Endodermal cell (in vitro differentiated cells): ENCODE measurements around the gene METTL25B. TPM values are rescaled to one million over a fixed set of nuclear protein-coding genes. Genes with fewer than 3 reads are reported as not detected.

Experiments used
- DNase-seq: peaks from one replicate; pipeline ENCODE4 v3.0.0-alpha.2; 2017
- H3K27ac ChIP-seq: 2 replicates; pipeline ENCODE4 v1.5.1; 2013; ENCODE audit warnings: mild to moderate bottlenecking, low read depth, low read length, moderate library complexity
- H3K27me3 ChIP-seq: 2 replicates; pipeline ENCODE4 v1.6.1; 2013; ENCODE audit warnings: mild to moderate bottlenecking, low read length, moderate library complexity; ENCODE audit not compliant: insufficient read depth, control insufficient read depth, poor library complexity, severe bottlenecking
- H3K36me3 ChIP-seq: 2 replicates; pipeline ENCODE4 v1.7.0; 2013; ENCODE audit warnings: mild to moderate bottlenecking, low read length, moderate library complexity; ENCODE audit not compliant: control insufficient read depth, insufficient read depth
- H3K4me1 ChIP-seq: one replicate; pipeline ENCODE4 v1.7.0; 2013; ENCODE audit warnings: low read length; ENCODE audit not compliant: control insufficient read depth, insufficient read depth
- H3K4me3 ChIP-seq: 2 replicates; pipeline ENCODE4 v1.5.1; 2013; ENCODE audit warnings: mild to moderate bottlenecking, low read length, moderate library complexity
- H3K9ac ChIP-seq: 2 replicates; pipeline ENCODE4 v1.6.1; 2013; ENCODE audit warnings: mild to moderate bottlenecking, low read length, moderate library complexity; ENCODE audit not compliant: poor library complexity, severe bottlenecking; ENCODE audit errors: extremely low read depth
- H3K9me3 ChIP-seq: 2 replicates; pipeline ENCODE4 v1.6.1; 2013; ENCODE audit warnings: mild to moderate bottlenecking, low read length, moderate library complexity; ENCODE audit not compliant: control insufficient read depth
- H3K27ac Mint-ChIP-seq: 2 replicates; pipeline ENCODE4 v1.8.0; 2020; ENCODE audit warnings: mixed read lengths
- H3K27me3 Mint-ChIP-seq: 2 replicates; pipeline ENCODE4 v1.8.0; 2021; ENCODE audit warnings: mild to moderate bottlenecking, mixed read lengths; ENCODE audit not compliant: insufficient read depth
- H3K36me3 Mint-ChIP-seq: 2 replicates; pipeline ENCODE4 v1.8.0; 2020; ENCODE audit warnings: low read depth, mixed read lengths
- H3K4me1 Mint-ChIP-seq: 2 replicates; pipeline ENCODE4 v1.8.0; 2020; ENCODE audit warnings: mixed read lengths
- H3K4me3 Mint-ChIP-seq: 2 replicates; pipeline ENCODE4 v1.8.0; 2020; ENCODE audit warnings: mild to moderate bottlenecking, moderate library complexity, mixed read lengths
- H3K9me3 Mint-ChIP-seq: 2 replicates; pipeline ENCODE4 v1.8.0; 2020; ENCODE audit warnings: mild to moderate bottlenecking, mixed read lengths
- WGBS, 2 experiments: methylation state at CpG; one replicate each; pipeline versions ENCODE4 v1.1.5 to v1.1.7; 2013; ENCODE audit warnings: missing lambda C conversion rate in 2 of 2, mixed read lengths in 1 of 2; ENCODE audit not compliant: insufficient coverage in 1 of 2, insufficient read length in 1 of 2; 5-methylcytosine and 5-hydroxymethylcytosine counted together
- total RNA-seq, 2 donors: library from RNA; stranded (reverse); fragmentation: NEBNext Ultra II Directional in 1 of 2; extraction: Animal tissue kit (Norgen Biotek cat#: 25700) in 1 of 2; gene quantifications; 2 replicates in 1 of 2; 3 replicates in 1 of 2; pipeline ENCODE4 v1.2.1, GENCODE V29; 2021
- TF ChIP-seq, protein P1 (sequence below): fragments of 200-600 bp; sonication (generic); conservative IDR thresholded peaks from 2 replicates; pipeline ENCODE4 v1.5.0; 2021; ENCODE audit warnings: antibody characterized with exemption, mild to moderate bottlenecking

METTL25B gene
- total RNA-seq, 2 donors from 2014 or later: 25.9 to 35.5 TPM

DNA sequence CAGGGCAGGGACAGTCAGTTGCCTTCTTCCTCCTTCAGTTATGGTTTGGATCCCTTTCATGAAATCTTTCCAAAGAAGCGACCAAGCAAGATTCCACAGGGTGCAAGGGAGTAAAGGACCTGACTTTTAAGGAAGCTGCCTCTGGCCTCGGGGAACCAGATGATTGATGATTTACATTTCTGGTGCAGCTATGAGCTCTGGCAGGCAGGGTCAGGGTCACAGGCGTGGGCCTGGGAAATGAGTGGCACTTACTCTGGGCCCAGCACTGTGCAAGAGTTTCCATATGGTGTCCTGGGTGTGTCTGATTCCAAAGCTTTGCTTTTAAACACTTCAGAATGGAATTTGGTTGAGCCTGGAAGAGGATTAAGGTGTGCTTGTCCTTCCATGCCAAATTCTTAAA lies 15.6 kb upstream of the METTL25B start:
- H3K9me3 ChIP-seq: no peaks in the 10 kb centered on the region
- H3K27me3 ChIP-seq: no peaks in the 10 kb centered on the region
- H3K4me1 ChIP-seq: peaks cover 18% of the 10 kb centered on the region
- peaks cover 36% of the 10 kb centered on the region for H3K4me1 Mint-ChIP-seq
- TF ChIP-seq, protein P1, sequence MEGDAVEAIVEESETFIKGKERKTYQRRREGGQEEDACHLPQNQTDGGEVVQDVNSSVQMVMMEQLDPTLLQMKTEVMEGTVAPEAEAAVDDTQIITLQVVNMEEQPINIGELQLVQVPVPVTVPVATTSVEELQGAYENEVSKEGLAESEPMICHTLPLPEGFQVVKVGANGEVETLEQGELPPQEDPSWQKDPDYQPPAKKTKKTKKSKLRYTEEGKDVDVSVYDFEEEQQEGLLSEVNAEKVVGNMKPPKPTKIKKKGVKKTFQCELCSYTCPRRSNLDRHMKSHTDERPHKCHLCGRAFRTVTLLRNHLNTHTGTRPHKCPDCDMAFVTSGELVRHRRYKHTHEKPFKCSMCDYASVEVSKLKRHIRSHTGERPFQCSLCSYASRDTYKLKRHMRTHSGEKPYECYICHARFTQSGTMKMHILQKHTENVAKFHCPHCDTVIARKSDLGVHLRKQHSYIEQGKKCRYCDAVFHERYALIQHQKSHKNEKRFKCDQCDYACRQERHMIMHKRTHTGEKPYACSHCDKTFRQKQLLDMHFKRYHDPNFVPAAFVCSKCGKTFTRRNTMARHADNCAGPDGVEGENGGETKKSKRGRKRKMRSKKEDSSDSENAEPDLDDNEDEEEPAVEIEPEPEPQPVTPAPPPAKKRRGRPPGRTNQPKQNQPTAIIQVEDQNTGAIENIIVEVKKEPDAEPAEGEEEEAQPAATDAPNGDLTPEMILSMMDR: no peak
- no peaks in the 10 kb centered on the region for H3K36me3 Mint-ChIP-seq
- no peaks in the 10 kb centered on the region for H3K27me3 Mint-ChIP-seq
- H3K27ac ChIP-seq: no peak overlapping the region
- H3K27ac Mint-ChIP-seq: peak overlapping the region; percentile 63
- WGBS, 2 experiments: 84 to 88% methylated on average over 3 of the region's 3 CpGs
- no peaks in the 10 kb centered on the region for H3K9me3 Mint-ChIP-seq
- no peaks in the 10 kb centered on the region for H3K36me3 ChIP-seq
- no peak overlapping the region for H3K4me3 ChIP-seq
- no peak overlapping the region for H3K4me3 Mint-ChIP-seq
- H3K9ac ChIP-seq: no peak overlapping the region
- DNase-seq: no peak

GRCh38 chr1:156714830-156715229 lies 13.4 kb upstream of the METTL25B start:
- Histone ChIP-seq H3K36me3 (no peaks in the 10 kb centered on the region), H3K9ac (no peak overlapping the region), H3K27ac (no peak overlapping the region), H3K4me1 (peaks cover 6% of the 10 kb centered on the region), H3K4me3 (no peak overlapping the region), H3K9me3 (no peaks in the 10 kb centered on the region), H3K27me3 (no peaks in the 10 kb centered on the region)
- Mint-ChIP-seq H3K9me3 (no peaks in the 10 kb centered on the region), H3K36me3 (no peaks in the 10 kb centered on the region), H3K4me1 (peaks cover 14% of the 10 kb centered on the region), H3K27me3 (no peaks in the 10 kb centered on the region), H3K27ac (no peak overlapping the region), H3K4me3 (no peak overlapping the region)
- WGBS, 2 experiments: 94 to 96% methylated on average over 3 of the region's 3 CpGs
- TF ChIP-seq, protein P1: no peak
- no peak for DNase-seq

GRCh38 chr1:156717351-156717750 lies 10.9 kb upstream of the METTL25B start:
- no peak overlapping the region for H3K27ac Mint-ChIP-seq
- no peaks in the 10 kb centered on the region for H3K9me3 ChIP-seq
- H3K4me1 Mint-ChIP-seq: peaks cover 2% of the 10 kb centered on the region
- H3K4me3 ChIP-seq: no peak overlapping the region
- H3K36me3 Mint-ChIP-seq: peaks cover 14% of the 10 kb centered on the region
- H3K27me3 Mint-ChIP-seq: no peaks in the 10 kb centered on the region
- H3K9me3 Mint-ChIP-seq: no peaks in the 10 kb centered on the region
- TF ChIP-seq, protein P1: no peak
- H3K4me3 Mint-ChIP-seq: no peak overlapping the region
- no peak for DNase-seq
- no peak overlapping the region for H3K9ac ChIP-seq
- 79 to 90% methylated on average over 4 of the region's 4 CpGs for WGBS, 2 experiments
- H3K27ac ChIP-seq: no peak overlapping the region
- no peaks in the 10 kb centered on the region for H3K27me3 ChIP-seq
- no peaks in the 10 kb centered on the region for H3K4me1 ChIP-seq
- H3K36me3 ChIP-seq: peaks cover 16% of the 10 kb centered on the region
